ENCODE measurements around the gene CERS2. TPM values are rescaled to one million over a fixed set of nuclear protein-coding genes. Genes with fewer than 3 reads are reported as not detected.

The CERS2 gene
- total RNA-seq, 2 experiments from 2014 or later = 64.7 to 92.8 TPM

- Histone ChIP-seq H3K9me3 (ENCODE audit: low read length) (no peaks in the 10 kb centered on the region), H3K27ac (ENCODE audit: low read depth, low read length, poor library complexity, severe bottlenecking) (peak overlapping the region; percentile 72), H3K36me3 (ENCODE audit: insufficient read depth, low read length) (peaks cover 3% of the 10 kb centered on the region; the same call in 1 of the 2 replicates), H4K20me1 (ENCODE audit: insufficient read depth, low read length) (no peaks in the 10 kb centered on the region), H3K4me2 (ENCODE audit: low read length) (peak overlapping the region; percentile 83), H2AFZ (ENCODE audit: low read length) (peak overlapping the region; percentile 64), H3K9me2 (ENCODE audit: insufficient read depth, low read length) (no peaks in the 10 kb centered on the region), H3K4me1 (ENCODE audit: insufficient read depth, low read length, poor library complexity, severe bottlenecking) (peaks cover 38% of the 10 kb centered on the region), H3K79me2 (ENCODE audit: insufficient read depth, low read depth, low read length) (peaks cover 40% of the 10 kb centered on the region; the same call in 1 of the 2 replicates), H3K4me3 (ENCODE audit: low read depth, low read length, poor library complexity, severe bottlenecking) (peak overlapping the region; percentile 80)
- intact Hi-C loops (cut with micrococcal nuclease; ENCODE audit: unreplicated experiment) = loop anchor here (1.0 to 10.0 kb wide), 3 partner anchors 48 to 509 kb away; partner anchors contain the start of gene SETDB1
- TF ChIP-seq EZH2phosphoT487 (IDR thresholded peaks at IDR 0.05; ENCODE audit: borderline replicate concordance, low read depth, low read length) (no peak), CTCF (conservative IDR thresholded peaks at IDR 0.05; ENCODE audit: low read length) (no peak)
- peak; percentile 71 for DNase-seq (ENCODE audit: low spot score)
- BruUV-seq (replicated peaks) = no TSS peak
- ChIA-PET POLR2A (interaction anchor here (0.5 to 1.7 kb wide), 7 partner anchors 8 to 610 kb away, joined by 3 to 7 read pairs (median 4); partner anchors contain the start of genes ANXA9, MINDY1 and RPRD2), CTCF (ENCODE audit: unreplicated experiment) (interaction anchor here (0.6 to 1.1 kb wide), 5 partner anchors 16 to 609 kb away, joined by 3 to 4 read pairs (median 3); partner anchors contain the start of gene ENSA)
Measured at GRCh38 chr1:150973836-150974579, 627 bp downstream of the CERS2 start.

- POLR2A ChIA-PET = interaction anchor here (0.5 to 1.7 kb wide), 6 partner anchors 9 to 371 kb away, joined by 3 to 7 read pairs (median 4); partner anchors contain the start of genes ANXA9 and MINDY1
- intact Hi-C loops (cut with micrococcal nuclease; ENCODE audit: unreplicated experiment) = loop anchor here (10.0 kb wide), 1 partner anchor 509 kb away; no protein-coding TSS in a partner anchor
- Histone ChIP-seq H3K36me3 (ENCODE audit: insufficient read depth, low read length) (peaks cover 9% of the 10 kb centered on the region), H3K4me1 (ENCODE audit: insufficient read depth, low read length, poor library complexity, severe bottlenecking) (peaks cover 36% of the 10 kb centered on the region), H3K4me2 (ENCODE audit: low read length) (peak overlapping the region; percentile 83), H4K20me1 (ENCODE audit: insufficient read depth, low read length) (no peaks in the 10 kb centered on the region), H3K27ac (ENCODE audit: low read depth, low read length, poor library complexity, severe bottlenecking) (peak overlapping the region; percentile 72), H3K79me2 (ENCODE audit: insufficient read depth, low read depth, low read length) (peaks cover 40% of the 10 kb centered on the region; the same call in 1 of the 2 replicates), H2AFZ (ENCODE audit: low read length) (peak overlapping the region; percentile 64; the same call in 1 of the 2 replicates), H3K9me2 (ENCODE audit: insufficient read depth, low read length) (no peaks in the 10 kb centered on the region), H3K4me3 (ENCODE audit: low read depth, low read length, poor library complexity, severe bottlenecking) (peak overlapping the region; percentile 80), H3K9me3 (ENCODE audit: low read length) (no peaks in the 10 kb centered on the region)
- CTCF ChIA-PET (ENCODE audit: unreplicated experiment) = interaction anchor here (0.6 to 1.1 kb wide), 4 partner anchors 16 to 413 kb away, joined by 3 to 4 read pairs (median 3); partner anchors contain the start of gene ENSA
- DNase-seq (ENCODE audit: low spot score) = peak; percentile 21
- TF ChIP-seq CTCF (conservative IDR thresholded peaks at IDR 0.05; ENCODE audit: low read length) (no peak), EZH2phosphoT487 (IDR thresholded peaks at IDR 0.05; ENCODE audit: borderline replicate concordance, low read depth, low read length) (no peak)
- BruUV-seq (replicated peaks) = no TSS peak
Measured at GRCh38 chr1:150973258-150973835, 1.3 kb downstream of the CERS2 start.
